ENCODE results near the gene IL1R1.

GRCh38 chr2:102106133-102106556 lies 36.4 kb upstream of the IL1R1 start:
- no peak for TF ChIP-seq CTCF (IDR thresholded peaks at IDR 0.05; ENCODE audit: low read length)
- TF ChIP-seq EZH2 (IDR thresholded peaks at IDR 0.05; ENCODE audit: borderline replicate concordance, low read length): no peak

Measured in OCI-LY1 (cell line).